GM21367 (cell line): ENCODE measurements around the gene DYNC1I1.

Experiments used
- ATAC-seq: cut with Tn5 transposase; IDR thresholded peaks from one replicate; pipeline ENCODE4 v1.9.1; 2021; ENCODE audit not compliant: unreplicated experiment

The DYNC1I1 gene

GRCh38 chr7:95847061-95847460 is 74.7 kb downstream of the DYNC1I1 start:
- ATAC-seq, result no peak

- ATAC-seq, result no peak
Measured at GRCh38 chr7:95859429-95859828, 87.1 kb downstream of the DYNC1I1 start.

GRCh38 chr7:95861041-95861440 is 88.7 kb downstream of the DYNC1I1 start:
- no peak for ATAC-seq

GRCh38 chr7:95863623-95864022 is 91.3 kb downstream of the DYNC1I1 start:
- no peak for ATAC-seq

GRCh38 chr7:95865716-95866371 is 93.5 kb downstream of the DYNC1I1 start:
- ATAC-seq, result no peak

GRCh38 chr7:95867309-95867708 is 95.0 kb downstream of the DYNC1I1 start:
- ATAC-seq, result no peak

GRCh38 chr7:95871075-95871848 is 98.9 kb downstream of the DYNC1I1 start:
- no peak for ATAC-seq

GRCh38 chr7:95871896-95872295 is 99.5 kb downstream of the DYNC1I1 start:
- ATAC-seq, result no peak

GRCh38 chr7:95874129-95874528 is 101.8 kb downstream of the DYNC1I1 start:
- no peak for ATAC-seq

- no peak for ATAC-seq
Measured at GRCh38 chr7:95874541-95875265, 102.3 kb downstream of the DYNC1I1 start.

- ATAC-seq, result no peak
Measured at GRCh38 chr7:95875519-95875918, 103.2 kb downstream of the DYNC1I1 start.

- ATAC-seq, result no peak
Measured at GRCh38 chr7:95878677-95879076, 106.3 kb downstream of the DYNC1I1 start.

- ATAC-seq, result no peak
Measured at GRCh38 chr7:95881597-95881996, 109.2 kb downstream of the DYNC1I1 start.

- no peak for ATAC-seq
Measured at GRCh38 chr7:95883217-95883616, 110.9 kb downstream of the DYNC1I1 start.

GRCh38 chr7:95886501-95887090 is 114.2 kb downstream of the DYNC1I1 start:
- no peak for ATAC-seq

- ATAC-seq, result no peak
Measured at GRCh38 chr7:95893484-95893883, 121.1 kb downstream of the DYNC1I1 start.

- no peak for ATAC-seq
Measured at GRCh38 chr7:95897557-95898251, 125.3 kb downstream of the DYNC1I1 start.

- ATAC-seq, result no peak
Measured at GRCh38 chr7:95899919-95900513, 127.7 kb downstream of the DYNC1I1 start.

- no peak for ATAC-seq
Measured at GRCh38 chr7:95901006-95901405, 128.7 kb downstream of the DYNC1I1 start.

GRCh38 chr7:95904099-95904498 is 131.7 kb downstream of the DYNC1I1 start:
- no peak for ATAC-seq

GRCh38 chr7:95905167-95905566 is 132.8 kb downstream of the DYNC1I1 start:
- no peak for ATAC-seq
